NCI-H2081 (cell line): ENCODE data around the gene CHST1.

ENCODE experiments used
- DNase-seq, 2 experiments: peaks; one replicate each; lab custom pipeline; 2025; lab: John Stamatoyannopoulos, UW

Gene CHST1, protein sequence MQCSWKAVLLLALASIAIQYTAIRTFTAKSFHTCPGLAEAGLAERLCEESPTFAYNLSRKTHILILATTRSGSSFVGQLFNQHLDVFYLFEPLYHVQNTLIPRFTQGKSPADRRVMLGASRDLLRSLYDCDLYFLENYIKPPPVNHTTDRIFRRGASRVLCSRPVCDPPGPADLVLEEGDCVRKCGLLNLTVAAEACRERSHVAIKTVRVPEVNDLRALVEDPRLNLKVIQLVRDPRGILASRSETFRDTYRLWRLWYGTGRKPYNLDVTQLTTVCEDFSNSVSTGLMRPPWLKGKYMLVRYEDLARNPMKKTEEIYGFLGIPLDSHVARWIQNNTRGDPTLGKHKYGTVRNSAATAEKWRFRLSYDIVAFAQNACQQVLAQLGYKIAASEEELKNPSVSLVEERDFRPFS

DNA sequence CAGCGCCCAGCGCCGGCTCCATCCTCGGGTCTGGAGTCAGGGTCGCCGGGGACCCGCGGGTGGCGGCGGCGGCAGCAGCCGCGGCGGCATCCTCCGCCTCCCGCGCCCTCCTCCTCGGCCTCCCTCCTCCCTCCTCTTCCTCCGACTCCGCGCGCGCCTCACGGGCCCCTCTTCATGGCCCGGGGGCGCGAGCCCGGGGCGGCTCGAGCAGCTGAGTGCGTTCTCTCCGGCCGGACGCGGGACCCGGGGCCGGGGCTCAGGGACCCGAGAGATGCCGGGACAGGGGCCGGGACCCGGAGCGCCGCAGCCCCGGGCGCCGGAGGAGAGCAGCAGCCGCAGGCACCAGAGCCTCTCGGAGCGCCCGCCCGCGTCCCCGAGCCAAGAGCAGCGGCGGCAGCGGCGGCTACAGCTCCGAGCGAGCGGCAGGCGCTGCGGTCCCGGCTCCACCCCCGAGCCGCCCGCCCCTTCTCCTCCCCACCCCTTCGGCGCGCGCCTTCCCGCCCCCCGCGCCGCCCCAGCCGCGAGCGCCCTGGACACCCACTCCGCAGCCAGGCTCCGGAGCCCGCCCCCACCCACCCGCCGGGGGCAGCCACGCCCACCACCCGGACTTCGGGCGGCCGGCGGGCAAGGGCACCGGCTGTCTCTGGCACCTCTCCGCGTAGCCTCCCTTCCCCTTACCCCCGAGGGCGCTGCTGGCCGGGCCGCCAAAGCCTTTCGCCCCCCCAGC lies at the start of gene CHST1:
TSS of gene CHST1 (minus strand) at position 417 of the 727 bp plus-strand sequence. CDS start 14,699 bp downstream, outside the sequence.
- DNase-seq, result peak in 1 of 2 experiments; percentile 51

DNA sequence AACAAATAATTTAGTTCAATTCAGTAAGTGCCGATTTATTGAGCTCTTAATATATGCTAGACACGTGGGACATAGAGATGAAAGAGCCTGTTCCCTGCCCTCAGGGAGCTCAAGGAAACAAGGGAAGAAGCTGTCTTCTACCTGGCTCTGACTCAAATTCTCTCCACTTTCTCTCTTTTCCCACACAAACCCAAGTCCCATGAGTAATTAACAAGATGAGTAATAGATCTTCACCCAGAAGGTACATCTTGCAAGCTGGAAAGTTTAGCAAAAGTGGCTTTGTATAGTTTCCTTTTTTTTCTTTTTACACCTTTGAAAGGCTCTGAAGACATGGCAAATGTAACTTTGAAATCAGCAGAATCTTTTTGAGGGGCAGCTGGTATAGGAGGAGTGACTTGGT lies 48.2 kb upstream of the CHST1 start:
- DNase-seq, result no peak

GRCh38 chr11:45710561-45710960 lies 45.1 kb upstream of the CHST1 start:
- DNase-seq, result no peak

GRCh38 chr11:45708887-45709663 lies 43.7 kb upstream of the CHST1 start:
- no peak for DNase-seq

DNA sequence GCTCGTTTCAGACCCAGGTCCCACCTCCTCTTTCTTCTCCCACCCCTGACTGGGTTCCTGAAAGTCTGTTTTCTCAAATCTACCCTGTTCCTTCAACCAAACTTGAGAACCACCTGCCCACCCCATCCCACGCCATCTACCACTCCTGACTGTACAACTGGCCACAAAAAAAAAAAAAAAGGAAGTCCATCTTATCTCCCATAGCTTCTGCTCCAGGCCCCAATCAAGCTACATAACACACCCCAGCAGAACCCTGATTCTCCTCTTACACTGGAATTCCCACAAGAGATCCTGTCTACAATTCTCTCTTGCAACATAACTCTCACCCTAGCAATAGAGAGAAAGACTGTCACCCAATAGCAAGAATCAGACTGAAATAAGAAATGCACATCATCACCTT lies 39.2 kb upstream of the CHST1 start:
- DNase-seq, result no peak

- no peak for DNase-seq
These were observed 38.7 kb upstream of the CHST1 start for GRCh38 chr11:45704133-45704532.

- DNase-seq, result no peak
These were observed 37.1 kb upstream of the CHST1 start for GRCh38 chr11:45702511-45702910.

- DNase-seq, result no peak
These were observed 33.5 kb upstream of the CHST1 start for GRCh38 chr11:45698777-45699497.

DNA sequence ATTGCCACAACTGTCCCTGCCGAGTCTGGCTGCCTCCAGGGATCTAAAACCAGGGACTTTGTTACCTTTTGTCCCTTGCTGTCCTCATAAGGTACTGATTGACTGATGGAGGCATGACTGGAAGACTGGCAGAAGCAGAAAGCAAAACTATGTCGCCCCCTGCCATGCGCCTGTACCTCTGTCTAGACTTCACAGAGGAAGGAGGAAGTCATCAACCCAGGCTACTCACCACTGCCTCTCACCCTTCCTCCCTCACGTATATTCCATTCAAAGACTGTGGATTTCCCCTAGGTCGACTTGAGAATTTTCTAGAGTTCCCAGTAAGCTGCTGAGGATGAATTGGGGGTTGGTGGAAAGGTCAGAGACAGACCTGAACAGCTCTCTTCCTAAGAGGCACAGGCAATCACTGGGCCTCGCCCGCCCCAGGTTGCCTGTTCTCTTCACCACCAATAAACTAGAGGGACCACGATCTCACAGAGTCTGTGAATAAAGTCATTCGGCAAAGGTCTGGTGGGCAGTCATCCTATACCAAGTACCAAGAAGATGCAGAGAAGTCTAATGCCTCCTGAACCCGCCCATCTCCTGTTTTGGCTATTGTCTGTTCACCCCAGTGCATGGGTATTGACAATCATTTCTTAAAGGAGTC lies 27.5 kb upstream of the CHST1 start:
- DNase-seq, result no peak

- DNase-seq, result peak in 1 of 2 experiments; percentile 31
These were observed 23.1 kb upstream of the CHST1 start for GRCh38 chr11:45688472-45689033.

DNA sequence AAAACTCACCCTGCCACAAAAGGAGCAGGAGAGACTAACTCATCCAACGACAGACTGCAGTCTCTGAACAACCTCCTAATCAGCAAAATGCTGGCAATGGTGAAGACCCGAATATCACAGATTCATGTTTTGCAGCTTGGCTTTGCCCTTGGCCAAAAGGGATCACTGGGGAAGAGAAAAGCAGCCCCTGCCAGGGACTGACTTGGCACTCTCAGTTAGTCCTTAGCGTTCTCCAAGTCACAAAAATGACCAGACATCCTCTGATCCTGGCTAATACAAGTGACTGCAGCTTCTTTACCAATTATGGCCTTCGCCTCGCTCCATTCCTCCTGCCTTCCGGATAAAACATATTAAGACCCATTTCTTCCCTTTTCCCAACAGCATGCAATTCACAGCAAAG lies 22.4 kb upstream of the CHST1 start:
- DNase-seq, result no peak

DNA sequence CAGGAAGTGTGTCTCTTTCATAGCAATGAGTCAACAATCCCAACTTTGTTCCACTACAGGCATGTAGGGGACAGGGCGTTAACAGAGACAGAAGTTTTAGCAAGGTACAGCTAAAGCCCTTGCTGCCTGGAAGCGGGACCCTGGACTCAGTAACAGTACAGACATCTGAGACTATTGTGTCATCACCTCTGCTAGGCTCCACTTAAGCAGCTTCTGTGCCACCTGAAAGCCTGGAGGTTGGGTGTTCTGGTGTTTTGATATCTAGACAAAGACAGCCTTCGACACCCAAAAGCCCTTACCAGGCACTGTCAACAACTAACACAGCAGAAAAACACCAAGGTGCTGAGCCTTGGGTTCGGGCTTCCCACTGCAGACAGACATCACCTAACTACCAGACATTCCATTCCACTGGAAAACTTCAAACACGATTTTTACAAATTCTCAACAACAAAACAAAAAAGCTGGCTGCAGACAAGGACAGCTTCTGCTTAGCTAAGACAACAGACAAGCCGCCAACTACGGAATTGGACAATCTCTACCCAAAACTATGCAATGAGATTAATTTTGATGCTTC lies 20.6 kb upstream of the CHST1 start:
- DNase-seq, result no peak

DNA sequence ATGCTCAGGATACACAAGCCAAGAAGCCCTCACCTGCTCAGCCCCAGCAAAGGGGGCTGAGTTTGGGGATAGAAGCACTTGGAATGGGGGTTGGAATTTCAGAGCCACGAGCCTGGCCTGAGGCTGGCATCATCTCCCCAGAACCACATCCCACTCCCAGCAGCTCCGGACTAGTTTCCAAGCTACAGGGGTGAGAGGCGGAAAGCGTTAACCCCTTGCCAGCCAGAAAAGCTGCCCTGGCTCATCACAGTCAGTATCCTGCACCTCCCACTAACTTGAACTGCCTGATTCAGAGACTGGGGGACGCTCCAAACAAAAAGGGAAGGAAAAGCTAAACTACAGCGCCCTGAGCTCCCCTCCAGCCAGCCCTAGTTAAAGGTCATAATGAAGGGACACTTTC lies 19.0 kb upstream of the CHST1 start:
- DNase-seq, result no peak

DNA sequence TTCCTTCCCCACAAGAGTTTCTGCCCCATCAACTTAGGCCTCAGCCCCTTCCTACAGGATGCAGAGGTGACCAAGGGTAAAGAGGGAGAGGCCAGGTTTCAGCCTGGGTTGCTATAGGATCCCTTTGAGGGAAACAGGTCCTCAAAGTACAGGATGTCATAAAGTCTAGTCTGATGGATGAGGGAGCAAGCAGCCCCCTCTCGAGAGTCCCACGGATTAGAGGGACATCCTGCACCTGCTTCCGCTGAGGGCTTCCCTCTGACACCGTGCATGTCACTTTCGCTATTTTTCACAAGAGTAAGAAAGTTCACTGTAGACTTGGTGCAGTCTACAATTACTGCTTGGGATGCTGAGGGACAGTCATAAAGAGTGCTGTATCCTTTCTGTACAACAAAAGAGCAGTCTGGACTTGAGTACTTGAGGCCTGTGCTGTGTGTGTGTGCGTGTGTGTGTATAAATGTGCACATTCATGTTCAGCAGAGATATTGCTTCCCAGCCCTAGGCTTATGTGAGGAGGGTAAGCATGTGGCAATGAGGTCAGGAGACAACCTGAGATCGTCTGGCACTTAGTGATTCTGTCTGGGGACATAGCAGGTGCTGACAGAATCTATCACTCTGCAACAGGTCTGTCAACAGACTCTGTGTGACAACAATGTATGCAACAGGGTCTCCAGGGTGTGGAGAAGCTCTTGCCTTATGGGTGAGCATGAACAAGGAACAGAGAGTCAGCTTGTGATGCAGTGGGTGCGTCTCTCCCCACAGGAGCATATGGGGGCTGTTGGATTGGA lies 18.0 kb upstream of the CHST1 start:
- no peak for DNase-seq

- no peak for DNase-seq
These were observed 14.4 kb upstream of the CHST1 start for GRCh38 chr11:45679806-45680205.

DNA sequence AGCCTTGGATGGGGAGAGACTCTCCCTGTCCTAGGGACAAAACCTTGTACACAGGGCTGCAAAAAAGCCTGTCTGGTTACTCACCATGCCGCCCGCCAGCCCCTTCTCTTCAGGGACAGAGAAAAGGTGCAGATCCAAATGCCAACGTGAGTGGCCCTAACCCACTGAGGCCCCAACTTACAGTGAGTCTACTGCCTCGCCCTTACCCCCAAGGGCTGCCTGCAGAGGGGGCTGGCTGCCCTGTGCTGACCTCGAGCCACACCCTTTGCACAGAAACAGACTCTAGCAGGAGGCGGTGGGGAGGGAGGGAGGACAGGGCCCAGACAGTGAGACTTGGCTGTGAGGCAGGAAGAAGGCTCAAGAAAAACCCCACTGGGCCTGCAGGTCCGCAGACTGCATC lies 13.6 kb upstream of the CHST1 start:
- DNase-seq, result no peak

DNA sequence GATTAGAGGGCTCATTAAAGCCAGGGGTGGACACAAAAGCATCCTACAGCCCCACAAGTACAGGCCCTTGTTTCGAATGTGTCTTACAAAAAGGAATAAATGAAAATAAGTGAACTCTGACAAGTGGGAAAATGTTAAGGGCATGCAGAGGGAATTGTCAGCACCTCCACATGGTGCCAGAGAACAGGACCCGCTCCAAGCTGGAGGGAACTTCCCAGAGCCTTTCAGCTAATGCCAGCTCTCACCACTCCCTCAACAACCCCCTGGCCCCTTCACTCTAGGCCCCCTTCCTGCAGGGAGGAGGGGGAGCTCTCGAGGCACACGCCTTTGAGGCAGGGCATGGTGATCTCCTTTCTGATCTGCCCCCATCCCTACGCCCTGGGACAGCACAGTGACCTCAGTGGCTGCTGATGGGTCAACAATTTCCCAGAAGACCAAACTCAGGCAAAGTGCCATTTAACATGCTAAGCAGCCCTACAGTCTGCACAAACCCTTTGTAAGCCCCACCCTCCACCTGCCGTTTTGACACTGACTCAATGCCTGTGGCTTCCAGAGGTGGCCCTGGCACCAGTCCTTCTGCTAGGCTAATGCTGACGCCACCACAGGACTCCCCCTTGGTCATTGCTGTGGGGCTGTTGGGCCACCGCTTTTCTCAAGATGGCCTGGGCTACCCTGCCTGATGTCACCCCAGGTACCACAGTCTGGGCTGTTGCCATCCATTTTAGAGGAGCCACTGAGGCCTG lies 12.5 kb upstream of the CHST1 start:
- no peak for DNase-seq

GRCh38 chr11:45676522-45677095 lies 11.2 kb upstream of the CHST1 start:
- no peak for DNase-seq

DNA sequence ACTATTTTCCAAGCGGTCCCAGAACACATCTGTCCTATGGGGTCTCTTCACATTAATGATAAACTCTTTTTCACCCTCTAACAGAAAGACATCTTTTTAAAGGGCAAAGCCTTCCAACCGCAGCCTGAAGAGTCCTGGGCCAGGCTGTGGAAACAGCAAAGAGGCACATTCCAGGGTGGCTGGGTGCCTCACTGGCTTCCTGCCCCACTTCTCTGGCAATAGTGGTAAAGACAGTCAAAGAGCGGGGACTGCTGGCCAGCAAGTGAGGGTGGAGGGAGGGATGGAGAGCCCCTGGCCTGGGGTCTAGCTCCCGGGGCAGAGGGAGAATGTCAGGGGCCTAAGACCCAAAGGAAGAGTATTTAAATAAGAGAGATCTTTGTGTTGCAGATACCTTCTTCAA lies 10.2 kb upstream of the CHST1 start:
- DNase-seq, result no peak
